Aorta (tissue), 5 donors: ENCODE measurements around the gene HOXB2. TPM values are rescaled to one million over a fixed set of nuclear protein-coding genes. Genes with fewer than 3 reads are reported as not detected.

Experiments used
- ATAC-seq: fragments of 200-7000 bp; cut with Tn5 transposase; one replicate; pipeline ENCODE4 v1.9.1; 2022; ENCODE audit warnings: moderate library complexity; ENCODE audit not compliant: low FRiP score
- DNase-seq, 2 donors: peaks; one replicate each; pipeline ENCODE4 v3.0.0-alpha.2; 2020
- H3K27ac ChIP-seq, 2 donors: one replicate each; pipeline ENCODE4 v1.5.1; 2013; ENCODE audit warnings: low read length in 2 of 2, mild to moderate bottlenecking in 2 of 2, moderate library complexity in 2 of 2, control low read depth in 1 of 2, inconsistent platforms in 1 of 2, low read depth in 1 of 2
- H3K27me3 ChIP-seq, 2 donors: one replicate each; pipeline ENCODE4 v1.6.1; 2013; ENCODE audit warnings: control low read depth in 1 of 2, low read length in 1 of 2, mild to moderate bottlenecking in 1 of 2, moderate library complexity in 1 of 2; ENCODE audit not compliant: insufficient read depth in 2 of 2, control insufficient read depth in 1 of 2
- H3K36me3 ChIP-seq, 2 donors: one replicate each; pipeline ENCODE4 v1.6.1; 2013; ENCODE audit warnings: control low read depth in 1 of 2, low read length in 1 of 2, mild to moderate bottlenecking in 1 of 2; ENCODE audit not compliant: insufficient read depth in 2 of 2, control insufficient read depth in 1 of 2
- H3K4me1 ChIP-seq, 2 donors: one replicate each; pipeline ENCODE4 v1.6.1; 2013; ENCODE audit warnings: low read length in 2 of 2, control low read depth in 1 of 2, mild to moderate bottlenecking in 1 of 2, moderate library complexity in 1 of 2; ENCODE audit not compliant: insufficient read depth in 2 of 2, control insufficient read depth in 1 of 2
- H3K4me3 ChIP-seq, 2 donors: one replicate each; pipeline ENCODE4 v1.5.1; 2013; ENCODE audit warnings: low read length in 2 of 2, control low read depth in 1 of 2, mild to moderate bottlenecking in 1 of 2
- H3K9me3 ChIP-seq: one replicate; pipeline ENCODE4 v1.6.1; 2013; ENCODE audit warnings: mild to moderate bottlenecking, low read length; ENCODE audit not compliant: control insufficient read depth
- WGBS, 2 donors: extraction: QIAGEN DNeasy Blood & Tissue Kit; methylation state at CpG; one replicate each; pipeline ENCODE4 v1.1.7; 2013; 5-methylcytosine and 5-hydroxymethylcytosine counted together
- intact Hi-C, 2 donors: fragments of 100-400 bp; cut with DNase I; formaldehyde crosslinking; loops; one replicate each; pipeline versions ENCODE4 v1.14.2 to v1.15.0; 2022
- polyA plus RNA-seq, 2 donors: library from polyadenylated mRNA; stranded (reverse); fragments of 200-250 nt; gene quantifications; one replicate each; pipeline ENCODE4 v1.2.3, GENCODE V29; 2013
- total RNA-seq, 2 donors: library from RNA; stranded (reverse); fragmentation: NEBNext Ultra II Directional; extraction: Animal tissue kit (Norgen Biotek cat#: 25700); gene quantifications; one replicate each; pipeline ENCODE4 v1.2.1, GENCODE V29; 2021
- donor health status: healthy with polysubstance abuse.
- donor health status: Bipolar disorder and iron deficiency.
- donor health status: DM: no; HTN: no; CAD: no.
- donor health status: DM: no; HTN: no; CAD: no.
- donor health status: DM: yes; HTN: yes; CAD: no.

Gene HOXB2
- total and polyA plus RNA-seq, 4 donors: 7.6 to 61.0 (median 31.2) TPM

DNA sequence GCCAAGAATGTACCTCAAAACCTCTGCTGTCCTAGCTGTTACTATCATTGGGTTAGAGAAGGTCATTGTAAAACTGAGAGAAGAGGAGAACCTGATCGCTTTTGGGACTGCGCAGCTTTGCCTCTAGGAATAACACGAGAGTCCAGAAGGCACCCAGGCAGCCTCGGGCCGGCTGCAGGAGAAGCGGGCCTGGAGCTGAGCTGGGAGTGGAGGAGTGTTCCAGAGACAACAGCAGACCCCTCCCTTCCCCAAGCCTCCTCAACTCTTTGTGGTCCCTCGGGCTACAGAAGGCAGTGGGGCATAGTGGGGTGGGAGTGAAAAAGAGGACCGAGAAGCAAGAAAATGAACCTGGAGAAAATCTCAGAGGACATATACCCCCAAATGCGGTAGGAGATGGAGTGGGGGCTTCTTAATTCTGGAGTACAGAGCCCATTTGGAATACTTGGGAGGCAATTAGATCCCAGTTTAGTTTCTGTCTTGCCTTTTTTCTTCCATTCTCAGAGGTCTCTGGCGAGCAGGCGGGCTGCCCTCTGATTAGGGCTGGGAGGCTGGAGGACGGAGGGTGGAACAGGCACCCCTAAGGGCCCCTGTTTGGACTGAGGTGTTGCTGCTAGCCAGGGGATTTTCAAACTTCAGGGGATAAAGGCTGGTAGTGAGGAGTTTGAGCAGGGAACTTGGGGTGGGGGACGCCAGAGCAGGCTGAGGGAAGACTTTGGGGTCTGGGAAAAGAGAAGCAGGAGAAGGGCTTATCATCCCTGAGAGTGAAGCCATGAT, 13.3 kb upstream of the HOXB2 start:
- Histone ChIP-seq H3K4me3 (no peak overlapping the region), H3K36me3 (no peaks in the 10 kb centered on the region), H3K9me3 (no peaks in the 10 kb centered on the region), H3K27ac (no peak overlapping the region), H3K4me1 (no peaks in the 10 kb centered on the region), H3K27me3 (no peaks in the 10 kb centered on the region)
- 78 to 92% methylated on average over 13 of the region's 13 CpGs for WGBS, 2 donors
- ATAC-seq (no peak), DNase-seq (no peak)
- intact Hi-C loops: no loop called here

DNA sequence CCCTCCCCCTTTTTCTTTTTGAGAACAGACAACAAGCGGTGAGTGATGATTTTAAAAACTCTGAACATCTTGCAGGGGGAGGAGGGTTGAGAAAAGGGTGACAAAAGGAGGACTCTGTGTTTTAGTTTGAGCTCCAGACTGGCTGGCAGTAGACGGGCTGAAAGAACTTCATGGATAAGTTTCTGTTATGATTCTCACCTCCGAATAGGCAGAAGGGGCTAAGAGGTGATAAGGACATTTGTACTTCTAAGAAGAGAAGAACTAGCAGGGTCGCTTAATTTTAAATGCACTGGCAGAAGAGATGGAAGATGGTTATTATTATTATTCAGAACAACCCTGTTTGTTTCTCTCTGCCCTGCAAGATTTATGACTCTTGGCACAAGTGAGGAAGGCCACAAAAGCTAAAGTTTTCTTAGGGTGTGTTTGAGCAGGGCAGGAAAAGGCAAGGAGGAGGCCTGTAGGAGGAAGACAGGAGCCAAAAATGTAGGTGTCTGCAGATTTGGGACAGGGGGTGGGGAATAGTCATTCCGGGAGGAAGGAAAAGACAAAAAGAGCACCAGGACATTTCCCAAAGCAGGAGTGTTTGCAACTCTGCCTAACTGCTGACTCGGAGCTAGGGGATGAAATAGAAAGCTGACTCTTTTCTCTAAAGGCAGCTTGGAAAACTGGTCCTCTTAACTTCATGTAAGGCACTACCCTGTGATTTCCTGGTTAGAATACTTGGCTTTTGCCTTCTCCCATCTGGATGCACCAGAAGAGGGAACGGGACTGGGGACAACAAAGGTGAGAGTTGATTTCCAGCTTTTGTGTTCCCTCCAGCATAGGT, 11.9 kb upstream of the HOXB2 start:
- Histone ChIP-seq H3K27ac (peak overlapping the region; percentile 47 to 72), H3K27me3 (no peaks in the 10 kb centered on the region), H3K9me3 (no peaks in the 10 kb centered on the region), H3K36me3 (no peaks in the 10 kb centered on the region), H3K4me3 (no peak overlapping the region), H3K4me1 (no peaks in the 10 kb centered on the region)
- DNase-seq: no peak
- WGBS, 2 donors: 13 to 33% methylated on average over 7 of the region's 7 CpGs
- intact Hi-C loops: no loop called here
- no peak for ATAC-seq

DNA sequence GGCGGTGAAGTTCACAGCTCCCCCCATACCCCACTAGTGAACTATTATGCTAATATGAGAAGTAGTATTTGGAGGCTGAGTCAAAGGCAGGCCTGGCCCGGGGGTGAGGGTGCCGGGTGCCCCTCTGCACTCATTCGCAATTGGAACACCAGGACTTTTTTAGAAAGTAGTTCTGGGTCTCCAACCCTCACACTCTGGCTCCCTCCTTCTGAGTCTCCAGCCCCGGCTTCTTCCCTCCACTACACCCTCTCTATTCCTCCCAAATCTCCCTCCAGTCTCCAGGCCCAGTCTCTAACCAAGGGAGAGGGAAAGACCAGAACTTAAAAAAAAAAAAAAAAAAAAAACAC, 11.3 kb upstream of the HOXB2 start:
- peak overlapping the region in 1 of 2 donors; percentile 7 for H3K27ac ChIP-seq
- 31 to 51% methylated on average over 5 of the region's 5 CpGs for WGBS, 2 donors
- H3K36me3 ChIP-seq: no peaks in the 10 kb centered on the region
- ATAC-seq: no peak
- no peak overlapping the region for H3K4me3 ChIP-seq
- no peaks in the 10 kb centered on the region for H3K27me3 ChIP-seq
- intact Hi-C loops: no loop called here
- DNase-seq: no peak
- H3K9me3 ChIP-seq: no peaks in the 10 kb centered on the region
- no peaks in the 10 kb centered on the region for H3K4me1 ChIP-seq

DNA sequence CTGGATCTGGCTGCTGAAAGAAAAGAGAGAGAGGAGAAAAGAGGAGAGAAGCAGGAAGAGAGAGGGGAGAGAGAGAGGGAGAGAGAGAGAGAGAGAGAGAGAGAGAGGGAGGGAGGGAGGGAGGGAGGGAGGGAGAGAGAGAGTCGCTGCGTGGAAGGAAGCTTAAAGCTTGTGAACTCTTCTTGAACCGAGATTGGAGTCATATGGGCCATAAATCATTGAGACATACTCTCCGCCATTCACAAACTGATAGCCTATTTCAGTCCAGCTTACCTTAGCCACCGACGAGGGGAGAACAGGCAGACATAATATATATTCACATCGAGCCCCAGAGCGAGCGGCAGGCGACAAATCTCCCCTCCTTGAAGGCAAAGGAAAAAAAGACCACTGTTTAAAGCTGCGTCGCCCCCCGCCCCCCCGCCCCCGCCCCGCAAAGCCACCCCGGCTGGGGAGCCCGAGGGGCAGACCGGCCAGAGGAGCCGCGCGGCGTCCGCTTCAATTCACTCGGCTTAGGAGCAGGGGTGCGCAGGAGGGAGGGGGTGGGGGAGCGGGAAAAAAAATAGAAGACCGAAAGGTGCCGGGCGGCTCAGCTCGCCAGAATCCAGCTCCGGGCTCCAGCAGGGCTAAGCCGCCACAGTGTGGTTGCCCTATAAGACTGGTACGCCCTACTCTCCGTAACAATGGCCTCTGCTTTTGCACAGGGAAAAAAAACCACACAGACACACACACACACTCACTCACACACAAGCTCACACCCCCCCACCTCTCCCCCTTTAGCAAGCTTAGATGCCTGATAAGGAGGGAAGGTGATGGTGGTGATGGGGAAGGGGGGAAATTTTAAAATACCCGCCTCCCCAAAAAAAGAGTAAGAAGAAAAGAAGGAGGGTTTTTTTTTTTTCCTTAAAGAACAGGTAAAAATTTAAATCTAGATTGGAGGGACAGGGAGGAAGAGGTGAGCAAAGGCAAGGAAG, 10.6 kb upstream of the HOXB2 start:
- H3K4me3 ChIP-seq: peak overlapping the region; percentile 48 to 79
- H3K27me3 ChIP-seq: no peaks in the 10 kb centered on the region
- DNase-seq (no peak), ATAC-seq (peak; percentile 54)
- intact Hi-C loops: no loop called here
- H3K36me3 ChIP-seq: no peaks in the 10 kb centered on the region
- H3K9me3 ChIP-seq: no peaks in the 10 kb centered on the region
- no peaks in the 10 kb centered on the region for H3K4me1 ChIP-seq
- H3K27ac ChIP-seq: peak overlapping the region; percentile 48 to 91
- WGBS, 2 donors: 4% methylated on average over 32 to 36 of the region's 36 CpGs

DNA sequence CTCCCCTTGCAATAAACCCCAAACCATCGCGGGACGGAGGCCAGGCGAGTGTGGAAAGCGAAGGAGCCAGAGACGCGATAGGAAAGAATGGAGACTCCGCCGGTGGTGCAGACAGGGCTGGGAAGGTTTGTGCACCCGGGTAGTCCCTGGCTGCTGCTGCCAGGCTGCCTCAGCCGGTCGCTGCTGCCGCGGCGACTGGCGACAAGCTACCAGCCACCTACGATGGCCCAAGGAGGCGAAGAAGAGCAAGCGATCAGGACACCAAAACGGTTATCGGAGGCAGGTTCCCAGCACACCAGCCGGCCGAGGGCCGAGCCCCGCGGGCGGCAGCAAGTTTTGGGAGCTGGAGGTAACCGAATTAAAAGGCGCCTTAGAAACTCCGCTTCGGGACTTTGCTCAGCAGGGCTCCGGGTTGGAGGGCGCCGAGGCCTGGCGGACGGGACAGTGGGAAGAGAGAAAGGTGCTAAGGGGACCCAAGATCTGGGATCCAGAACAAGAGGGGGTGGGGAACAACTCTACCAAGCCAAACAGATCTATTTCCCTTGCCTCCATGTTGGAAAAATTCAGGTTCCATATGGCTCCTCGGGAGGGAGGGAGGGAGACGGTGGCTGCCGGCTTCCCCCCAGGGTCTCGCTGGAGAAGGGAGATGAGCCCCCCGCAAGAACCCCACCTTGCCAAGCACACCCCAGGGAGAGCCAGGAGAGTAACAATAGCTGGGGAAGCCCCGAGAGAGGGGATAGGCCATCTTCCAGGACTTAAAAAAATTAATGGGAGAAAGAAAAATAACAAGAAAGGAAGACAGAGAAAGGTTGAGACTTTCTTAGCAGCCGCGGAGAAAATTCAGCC, 9.7 kb upstream of the HOXB2 start:
- H3K4me3 ChIP-seq: peak overlapping the region; percentile 8 to 60
- intact Hi-C loops: no loop called here
- no peaks in the 10 kb centered on the region for H3K27me3 ChIP-seq
- H3K4me1 ChIP-seq: no peaks in the 10 kb centered on the region
- WGBS, 2 donors: 3 to 11% methylated on average over 44 of the region's 44 CpGs
- no peaks in the 10 kb centered on the region for H3K9me3 ChIP-seq
- no peak for DNase-seq
- ATAC-seq: no peak
- H3K27ac ChIP-seq: peak overlapping the region; percentile 50 to 85
- H3K36me3 ChIP-seq: no peaks in the 10 kb centered on the region

DNA sequence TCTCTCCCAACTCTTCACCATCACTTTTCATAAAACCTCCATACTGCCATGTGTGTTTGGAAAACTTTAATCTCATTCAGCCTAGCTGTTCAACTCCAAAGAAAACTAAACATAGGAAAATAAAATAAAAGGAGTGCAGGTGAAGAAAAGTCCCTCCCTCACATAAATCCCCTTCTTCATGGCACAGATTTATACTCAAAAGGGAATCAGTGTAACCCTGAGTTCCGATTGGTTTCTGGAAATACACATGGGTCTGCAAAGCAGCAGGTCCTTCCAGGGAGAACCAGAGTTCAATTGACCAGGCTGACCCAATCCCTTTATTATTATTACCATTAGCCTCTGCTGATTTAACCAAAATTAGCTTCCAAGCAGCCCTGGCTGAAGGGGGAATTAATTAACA, 8.9 kb upstream of the HOXB2 start:
- Histone ChIP-seq H3K4me1 (no peaks in the 10 kb centered on the region), H3K4me3 (peak overlapping the region; percentile 8 to 60), H3K27ac (peak overlapping the region in 1 of 2 donors; percentile 85), H3K36me3 (no peaks in the 10 kb centered on the region), H3K27me3 (no peaks in the 10 kb centered on the region), H3K9me3 (no peaks in the 10 kb centered on the region)
- DNase-seq (no peak), ATAC-seq (no peak)
- 19 to 32% methylated on average over 1 of the region's 1 CpG for WGBS, 2 donors
- intact Hi-C loops: no loop called here

DNA sequence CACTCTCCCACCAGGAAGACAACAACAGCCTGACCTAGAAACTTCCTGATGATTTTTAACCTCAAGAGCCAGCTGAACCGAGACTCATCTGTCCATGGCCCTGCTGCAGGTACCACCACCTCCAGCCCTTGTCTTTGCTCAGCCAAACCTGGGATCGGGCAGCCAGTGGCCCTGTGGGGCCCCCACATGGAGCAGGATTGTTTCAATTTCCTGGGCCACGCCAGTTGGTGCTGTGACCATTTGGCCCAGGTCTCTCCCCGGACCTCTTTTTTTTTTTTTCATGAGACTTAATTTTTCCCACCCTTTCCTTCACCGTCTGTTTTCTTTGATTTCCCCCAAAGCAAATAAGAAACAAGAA, 8.3 kb upstream of the HOXB2 start:
- Histone ChIP-seq H3K36me3 (no peaks in the 10 kb centered on the region), H3K9me3 (no peaks in the 10 kb centered on the region), H3K4me1 (no peaks in the 10 kb centered on the region), H3K4me3 (no peak overlapping the region), H3K27ac (no peak overlapping the region), H3K27me3 (no peaks in the 10 kb centered on the region)
- 34 to 65% methylated on average over 5 of the region's 5 CpGs for WGBS, 2 donors
- intact Hi-C loops: no loop called here
- DNase-seq (no peak), ATAC-seq (no peak)
